SW480 (cell line): ENCODE measurements around the gene NOL3.

Experiments
- DNase-seq: peaks from one replicate; pipeline ENCODE4 v3.0.0-alpha.2; 2016; ENCODE audit warnings: low spot score

The NOL3 gene

GRCh38 chr16:67170949-67171649, 761 bp downstream of the NOL3 start:
- no peak for DNase-seq

- DNase-seq = peak; percentile 25
These were observed 3.0 kb downstream of the NOL3 start for GRCh38 chr16:67173323-67173722.

GRCh38 chr16:67173808-67174705, 3.7 kb downstream of the NOL3 start:
- DNase-seq = peak; percentile 91

GRCh38 chr16:67174706-67175231, 4.4 kb downstream of the NOL3 start:
- DNase-seq = peak; percentile 43

DNA sequence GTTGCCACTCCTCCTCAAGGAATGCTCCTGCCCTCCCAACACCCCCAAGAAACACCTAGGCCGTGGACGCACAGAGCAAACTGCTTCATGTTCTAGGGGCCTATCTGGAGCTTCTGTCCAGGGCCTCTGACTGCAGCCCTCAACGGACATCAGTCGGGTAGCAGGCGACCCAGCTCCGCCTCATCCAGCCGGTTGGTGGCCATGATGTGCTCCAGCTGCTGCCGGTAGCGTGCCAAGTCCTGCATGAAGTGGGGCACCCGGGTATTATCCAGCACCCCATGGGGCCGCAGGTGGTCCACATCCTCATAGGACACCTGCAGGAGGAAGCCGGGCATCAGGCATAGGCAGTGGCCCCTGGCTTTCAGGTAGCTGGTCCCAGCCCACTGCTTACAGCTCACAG, 6.3 kb downstream of the NOL3 start:
- no peak for DNase-seq

GRCh38 chr16:67177743-67178699, 7.7 kb downstream of the NOL3 start:
- peak; percentile 94 for DNase-seq

GRCh38 chr16:67179421-67180080, 9.2 kb downstream of the NOL3 start:
- no peak for DNase-seq

DNA sequence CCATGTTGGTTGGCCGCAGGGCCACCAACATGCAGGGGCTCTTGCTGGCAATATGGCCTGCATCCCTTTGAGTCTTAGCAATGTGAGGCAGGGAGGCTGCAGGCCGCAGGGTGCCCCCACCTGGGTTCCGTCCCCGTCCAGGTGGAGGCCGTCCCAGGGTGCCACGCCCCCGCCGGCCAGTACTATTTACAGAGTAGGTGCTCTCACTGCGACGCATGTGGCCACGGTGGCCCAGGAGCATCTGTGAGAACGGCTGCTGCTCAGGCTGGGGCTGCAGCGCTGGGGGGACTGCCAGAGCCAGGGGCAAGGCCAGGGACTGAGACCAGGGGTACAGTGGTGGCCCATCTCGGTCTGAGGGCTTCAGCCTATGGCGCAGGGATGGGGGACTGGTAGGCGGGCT, 9.8 kb downstream of the NOL3 start:
- no peak for DNase-seq

GRCh38 chr16:67181346-67181745, 11.0 kb downstream of the NOL3 start:
- no peak for DNase-seq

GRCh38 chr16:67182288-67182687, 11.9 kb downstream of the NOL3 start:
- DNase-seq = no peak

DNA sequence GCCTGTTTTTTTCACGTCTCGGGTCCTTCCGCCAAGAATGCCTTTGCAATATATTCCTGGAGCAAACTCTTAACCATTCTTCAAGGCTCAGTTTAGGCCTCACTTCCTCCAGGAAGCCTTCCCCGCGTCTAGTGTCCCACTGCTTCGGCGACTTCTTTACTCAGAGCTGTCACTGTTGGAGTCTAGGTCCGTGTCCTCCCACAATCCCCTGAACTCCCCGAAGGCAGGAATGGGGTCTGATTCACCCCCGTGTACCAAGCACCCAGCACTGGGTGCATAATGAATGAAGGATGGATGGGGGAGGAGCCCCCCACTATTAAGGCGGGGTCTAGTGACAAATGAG, 12.9 kb downstream of the NOL3 start:
- DNase-seq = no peak

DNA sequence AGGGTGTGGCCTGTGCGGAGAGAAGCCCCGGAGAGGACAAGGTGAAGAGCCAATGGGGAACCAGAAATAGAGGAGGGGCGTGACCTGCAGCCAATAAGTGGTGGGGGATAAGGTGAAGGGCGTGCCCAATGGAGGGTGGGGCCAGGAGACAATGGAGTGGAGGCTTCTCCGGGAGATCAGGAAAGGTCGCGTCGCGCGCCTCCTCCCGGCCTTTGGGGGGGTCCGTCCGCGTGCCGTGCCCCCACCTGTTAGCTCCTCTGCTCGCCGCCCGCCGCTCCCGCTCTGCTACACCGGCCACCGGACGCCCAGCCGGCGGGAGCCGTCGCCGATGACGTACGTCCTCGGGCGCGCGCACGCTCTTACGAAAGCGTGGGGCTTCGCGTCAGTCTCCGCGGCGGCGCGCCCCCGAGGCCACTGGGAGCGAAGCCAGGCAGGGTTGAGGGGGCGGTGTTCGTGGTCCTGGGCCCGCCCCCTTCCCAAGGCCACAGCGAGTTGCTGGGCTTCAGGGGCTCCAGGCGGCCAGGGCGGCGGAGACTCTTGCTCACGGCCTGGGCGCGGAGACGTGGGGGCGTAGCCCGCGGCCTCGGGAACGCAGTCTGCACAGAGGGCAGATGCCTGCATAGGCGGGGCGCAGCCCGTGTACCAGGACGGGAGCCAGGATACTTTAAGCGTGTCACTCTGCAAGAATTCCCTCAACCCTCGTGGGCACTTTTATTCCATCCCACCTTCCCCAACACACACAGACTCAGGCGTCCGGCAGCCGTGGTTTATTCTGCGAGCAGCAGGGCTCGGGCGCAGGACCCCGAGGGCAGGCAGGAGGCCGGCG, 13.5 kb downstream of the NOL3 start, which contains the start of gene MATCAP1:
MATCAP1 (minus strand) TSS at position 337 of the 826 bp plus-strand sequence. CDS start 3,353 bp downstream, outside the sequence.
- peak; percentile 99 for DNase-seq

DNA sequence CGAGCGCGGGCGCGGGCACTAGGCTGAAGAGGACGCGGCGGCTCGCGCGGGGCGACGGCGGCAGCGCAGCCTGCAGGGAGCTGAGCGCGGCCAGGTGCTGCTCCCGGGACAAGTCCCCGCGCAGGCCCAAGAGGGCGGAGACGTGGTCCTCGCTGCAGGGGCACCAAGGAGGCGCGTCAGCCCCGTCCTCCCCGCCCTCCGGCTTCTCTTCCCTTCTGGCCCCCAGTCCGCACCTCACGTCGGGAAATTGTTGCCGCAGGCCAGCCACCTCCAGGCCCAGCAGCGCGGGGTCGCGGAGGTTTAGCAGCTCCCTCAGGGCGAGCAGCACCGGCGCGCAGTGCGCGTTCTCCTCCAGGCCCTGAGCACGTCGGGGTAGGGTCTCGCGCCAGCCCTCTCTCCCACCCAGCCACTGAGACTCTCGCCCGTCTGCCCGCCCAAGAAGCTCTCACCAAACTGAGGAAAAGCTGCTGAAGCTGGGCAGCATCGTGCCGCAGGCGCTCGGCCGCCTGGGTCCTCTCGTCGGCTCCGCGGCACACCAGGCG, 14.2 kb downstream of the NOL3 start:
- DNase-seq = no peak

- peak; percentile 71 for DNase-seq
These were observed 14.8 kb downstream of the NOL3 start for GRCh38 chr16:67184995-67185650.

DNA sequence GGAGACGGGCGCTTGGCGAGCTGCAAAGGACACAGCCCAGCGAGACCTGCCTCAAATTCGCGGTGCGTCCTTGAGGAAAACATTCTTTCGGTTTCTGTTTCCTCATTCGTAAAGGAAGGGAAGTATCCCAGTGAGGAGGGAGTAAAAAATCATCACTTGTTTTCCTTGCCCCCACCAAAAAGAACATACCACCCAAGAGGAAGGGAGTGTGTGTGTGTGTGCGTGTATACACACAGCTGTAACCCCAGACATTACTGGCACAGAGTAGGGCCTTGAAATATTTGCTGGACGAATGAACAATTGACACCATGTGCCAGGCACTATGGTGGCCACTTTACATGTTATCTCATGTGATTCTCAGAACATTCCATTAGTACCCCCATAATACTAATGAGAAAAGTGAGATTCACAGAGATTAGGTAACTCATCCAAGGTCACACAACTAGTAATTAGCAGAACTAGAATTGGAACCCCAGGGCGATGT, 15.4 kb downstream of the NOL3 start:
- no peak for DNase-seq

DNA sequence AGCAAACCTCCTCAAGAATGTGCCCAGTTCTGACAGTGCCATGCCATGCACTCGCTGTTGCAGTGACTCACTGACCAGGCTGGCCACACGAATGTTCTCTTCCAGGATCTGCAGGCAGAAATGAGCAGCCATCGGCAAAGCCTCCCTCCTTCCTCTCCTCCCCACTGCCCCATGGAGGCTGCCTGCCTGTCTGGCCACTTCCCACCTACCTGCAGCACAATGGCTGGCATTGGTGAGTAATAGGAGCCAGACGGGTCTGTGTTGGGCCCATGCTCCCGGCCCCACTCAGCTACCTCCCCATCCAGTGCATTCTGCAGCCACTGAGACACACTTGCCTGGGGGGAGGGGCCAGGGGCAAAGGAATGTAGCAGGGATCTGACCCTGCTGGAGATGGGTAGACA, 16.2 kb downstream of the NOL3 start:
- DNase-seq = no peak

- no peak for DNase-seq
These were observed 17.0 kb downstream of the NOL3 start for GRCh38 chr16:67187175-67187890.

DNA sequence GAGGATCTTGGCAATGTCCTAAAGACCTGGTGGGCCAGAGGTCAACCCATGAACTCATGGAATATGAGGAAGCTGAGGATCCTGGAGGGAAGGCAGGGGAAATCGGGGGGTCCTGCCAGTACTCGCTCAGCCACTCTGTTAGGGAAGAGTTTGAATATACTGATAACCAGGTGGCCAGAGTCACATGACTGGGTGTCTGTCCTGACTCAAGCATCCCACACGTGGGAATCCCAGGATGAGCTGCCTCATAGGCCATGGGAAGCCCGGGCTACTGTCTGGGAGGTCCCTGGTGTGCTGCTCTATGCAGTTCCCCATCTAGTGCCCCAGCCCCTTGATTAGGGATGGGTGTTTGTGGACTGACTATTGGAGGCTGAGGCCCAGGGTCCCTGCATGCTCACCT, 18.0 kb downstream of the NOL3 start:
- no peak for DNase-seq

- no peak for DNase-seq
These were observed 18.5 kb downstream of the NOL3 start for GRCh38 chr16:67188798-67189197.
